ENCODE data around the gene GRM4.

The GRM4 gene

GRCh38 chr6:34057191-34057590, 88.7 kb downstream of the GRM4 start:
- Mint-ChIP-seq H3K4me3 (no peak overlapping the region), H3K27ac (no peak overlapping the region), H3K9me3 (no peaks in the 10 kb centered on the region), H3K36me3 (ENCODE audit: low read depth) (no peaks in the 10 kb centered on the region), H3K4me1 (peaks cover 21% of the 10 kb centered on the region), H3K27me3 (ENCODE audit: low read depth) (peaks cover 17% of the 10 kb centered on the region)
- no peak for TF ChIP-seq CTCF (IDR thresholded peaks at IDR 0.05; ENCODE audit: unreplicated experiment in 3 of 3)

- H3K4me3 Mint-ChIP-seq: peak overlapping the region in 1 of 3 experiments; percentile 35
- peaks cover 24% of the 10 kb centered on the region for H3K4me1 Mint-ChIP-seq
- TF ChIP-seq CTCF (IDR thresholded peaks at IDR 0.05; ENCODE audit: unreplicated experiment in 3 of 3): no peak
- H3K27ac Mint-ChIP-seq: peak overlapping the region; percentile 58 to 73 (median 69)
- no peaks in the 10 kb centered on the region for H3K36me3 Mint-ChIP-seq (ENCODE audit: low read depth)
- no peaks in the 10 kb centered on the region for H3K9me3 Mint-ChIP-seq
- H3K27me3 Mint-ChIP-seq (ENCODE audit: low read depth): peaks cover 21% of the 10 kb centered on the region
These were observed 89.4 kb downstream of the GRM4 start for GRCh38 chr6:34056305-34057108.

- Mint-ChIP-seq H3K27me3 (ENCODE audit: low read depth) (peaks cover 21% of the 10 kb centered on the region), H3K4me3 (no peak overlapping the region), H3K27ac (no peak overlapping the region), H3K4me1 (peaks cover 24% of the 10 kb centered on the region), H3K36me3 (ENCODE audit: low read depth) (no peaks in the 10 kb centered on the region), H3K9me3 (no peaks in the 10 kb centered on the region)
- TF ChIP-seq CTCF (IDR thresholded peaks at IDR 0.05; ENCODE audit: unreplicated experiment in 3 of 3): peak; percentile 63 to 75 (median 65)
These were observed 90.5 kb downstream of the GRM4 start for GRCh38 chr6:34055223-34055933.

GRCh38 chr6:34053721-34054120, 92.2 kb downstream of the GRM4 start:
- H3K9me3 Mint-ChIP-seq: no peaks in the 10 kb centered on the region
- TF ChIP-seq CTCF (IDR thresholded peaks at IDR 0.05; ENCODE audit: unreplicated experiment in 3 of 3): no peak
- H3K27ac Mint-ChIP-seq: no peak overlapping the region
- peaks cover 24% of the 10 kb centered on the region for H3K4me1 Mint-ChIP-seq
- H3K36me3 Mint-ChIP-seq (ENCODE audit: low read depth): no peaks in the 10 kb centered on the region
- no peak overlapping the region for H3K4me3 Mint-ChIP-seq
- peaks cover 21% of the 10 kb centered on the region for H3K27me3 Mint-ChIP-seq (ENCODE audit: low read depth)

- H3K9me3 Mint-ChIP-seq: no peaks in the 10 kb centered on the region
- no peaks in the 10 kb centered on the region for H3K36me3 Mint-ChIP-seq (ENCODE audit: low read depth)
- peaks cover 24% of the 10 kb centered on the region for H3K4me1 Mint-ChIP-seq
- no peak for TF ChIP-seq CTCF (IDR thresholded peaks at IDR 0.05; ENCODE audit: unreplicated experiment in 3 of 3)
- H3K4me3 Mint-ChIP-seq: no peak overlapping the region
- H3K27me3 Mint-ChIP-seq (ENCODE audit: low read depth): peaks cover 21% of the 10 kb centered on the region
- H3K27ac Mint-ChIP-seq: no peak overlapping the region
These were observed 92.8 kb downstream of the GRM4 start for GRCh38 chr6:34052918-34053608.

Measured in nephron (organoid).